Liver (tissue), 3 donors: ENCODE data around the gene CNTNAP3.
"Not testable (repeated sequence)": the region's sequence is repeated elsewhere in the genome, so short reads cannot be mapped to it uniquely, and the experiment has no call there.

ENCODE experiments used
- ATF3 ChIP-seq: IDR thresholded peaks from 2 replicates; pipeline ENCODE4 v1.6.1; 2016; ENCODE audit warnings: antibody characterized with exemption
- FOXA1 ChIP-seq: IDR thresholded peaks from 2 replicates; pipeline ENCODE4 v1.6.1; 2016; ENCODE audit warnings: antibody characterized with exemption
- GABPA ChIP-seq, 2 donors: IDR thresholded peaks in 1 of 2; conservative IDR thresholded peaks in 1 of 2; 2 replicates each; pipeline ENCODE4 v1.6.1; 2016; ENCODE audit warnings: antibody characterized with exemption in 2 of 2, mild to moderate bottlenecking in 1 of 2, moderate library complexity in 1 of 2
- HNF4A ChIP-seq, 2 donors: conservative IDR thresholded peaks; 2 replicates each; pipeline ENCODE4 v1.6.1; 2016; ENCODE audit warnings: antibody characterized with exemption in 2 of 2, mild to moderate bottlenecking in 2 of 2
- JUND ChIP-seq, 2 donors: IDR thresholded peaks; 2 replicates each; pipeline ENCODE4 v1.6.1; 2016; ENCODE audit warnings: antibody characterized with exemption in 2 of 2
- RAD21 ChIP-seq, 2 donors: IDR thresholded peaks; 2 replicates each; pipeline ENCODE4 v1.6.1; 2016; ENCODE audit warnings: antibody characterized with exemption in 2 of 2, mild to moderate bottlenecking in 2 of 2
- REST ChIP-seq: IDR thresholded peaks from 2 replicates; pipeline ENCODE4 v1.6.1; 2016; ENCODE audit warnings: antibody characterized with exemption, mild to moderate bottlenecking
- RXRA ChIP-seq, 2 donors: IDR thresholded peaks; 2 replicates each; pipeline ENCODE4 v1.6.1; 2017 to 2018; ENCODE audit warnings: antibody characterized with exemption in 2 of 2, mild to moderate bottlenecking in 1 of 2
- SP1 ChIP-seq: IDR thresholded peaks from 2 replicates; pipeline ENCODE4 v1.6.1; 2018; ENCODE audit warnings: antibody characterized with exemption, mild to moderate bottlenecking
- TAF1 ChIP-seq: conservative IDR thresholded peaks from 2 replicates; pipeline ENCODE4 v1.6.1; 2016; ENCODE audit warnings: antibody characterized with exemption, mild to moderate bottlenecking
- YY1 ChIP-seq: IDR thresholded peaks from 2 replicates; pipeline ENCODE4 v1.6.1; 2016; ENCODE audit warnings: antibody characterized with exemption, mild to moderate bottlenecking
- TF ChIP-seq, protein P1 (sequence below): fragments of 150-350 bp; IDR thresholded peaks from 2 replicates; pipeline ENCODE4 v1.5.1; 2017; ENCODE audit warnings: improper control_type of control experiment, low read depth, low read length; ENCODE audit not compliant: missing input control
- TF ChIP-seq, protein P2 (sequence below): IDR thresholded peaks from 2 replicates; pipeline ENCODE4 v1.6.1; 2016; ENCODE audit warnings: antibody characterized with exemption
- TF ChIP-seq, protein P3 (sequence below): IDR thresholded peaks from 2 replicates; pipeline ENCODE4 v1.6.1; 2016; ENCODE audit warnings: antibody characterized with exemption
- donor health status: healthy.
- donor health status: healthy.

- TF ChIP-seq RAD21 (IDR thresholded peaks at IDR 0.05); REST; TAF1; HNF4A (conservative IDR thresholded peaks at IDR 0.05); FOXA1; YY1; JUND (IDR thresholded peaks at IDR 0.05); ATF3; GABPA (IDR thresholded peaks at IDR 0.05 in 1 of 2, conservative IDR thresholded peaks at IDR 0.05 in 1 of 2); SP1; RXRA (IDR thresholded peaks at IDR 0.05): not testable (repeated sequence)
- TF ChIP-seq, protein P1, sequence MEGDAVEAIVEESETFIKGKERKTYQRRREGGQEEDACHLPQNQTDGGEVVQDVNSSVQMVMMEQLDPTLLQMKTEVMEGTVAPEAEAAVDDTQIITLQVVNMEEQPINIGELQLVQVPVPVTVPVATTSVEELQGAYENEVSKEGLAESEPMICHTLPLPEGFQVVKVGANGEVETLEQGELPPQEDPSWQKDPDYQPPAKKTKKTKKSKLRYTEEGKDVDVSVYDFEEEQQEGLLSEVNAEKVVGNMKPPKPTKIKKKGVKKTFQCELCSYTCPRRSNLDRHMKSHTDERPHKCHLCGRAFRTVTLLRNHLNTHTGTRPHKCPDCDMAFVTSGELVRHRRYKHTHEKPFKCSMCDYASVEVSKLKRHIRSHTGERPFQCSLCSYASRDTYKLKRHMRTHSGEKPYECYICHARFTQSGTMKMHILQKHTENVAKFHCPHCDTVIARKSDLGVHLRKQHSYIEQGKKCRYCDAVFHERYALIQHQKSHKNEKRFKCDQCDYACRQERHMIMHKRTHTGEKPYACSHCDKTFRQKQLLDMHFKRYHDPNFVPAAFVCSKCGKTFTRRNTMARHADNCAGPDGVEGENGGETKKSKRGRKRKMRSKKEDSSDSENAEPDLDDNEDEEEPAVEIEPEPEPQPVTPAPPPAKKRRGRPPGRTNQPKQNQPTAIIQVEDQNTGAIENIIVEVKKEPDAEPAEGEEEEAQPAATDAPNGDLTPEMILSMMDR = not testable (repeated sequence)
- TF ChIP-seq, protein P2, sequence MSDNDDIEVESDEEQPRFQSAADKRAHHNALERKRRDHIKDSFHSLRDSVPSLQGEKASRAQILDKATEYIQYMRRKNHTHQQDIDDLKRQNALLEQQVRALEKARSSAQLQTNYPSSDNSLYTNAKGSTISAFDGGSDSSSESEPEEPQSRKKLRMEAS = not testable (repeated sequence)
- TF ChIP-seq, protein P3, sequence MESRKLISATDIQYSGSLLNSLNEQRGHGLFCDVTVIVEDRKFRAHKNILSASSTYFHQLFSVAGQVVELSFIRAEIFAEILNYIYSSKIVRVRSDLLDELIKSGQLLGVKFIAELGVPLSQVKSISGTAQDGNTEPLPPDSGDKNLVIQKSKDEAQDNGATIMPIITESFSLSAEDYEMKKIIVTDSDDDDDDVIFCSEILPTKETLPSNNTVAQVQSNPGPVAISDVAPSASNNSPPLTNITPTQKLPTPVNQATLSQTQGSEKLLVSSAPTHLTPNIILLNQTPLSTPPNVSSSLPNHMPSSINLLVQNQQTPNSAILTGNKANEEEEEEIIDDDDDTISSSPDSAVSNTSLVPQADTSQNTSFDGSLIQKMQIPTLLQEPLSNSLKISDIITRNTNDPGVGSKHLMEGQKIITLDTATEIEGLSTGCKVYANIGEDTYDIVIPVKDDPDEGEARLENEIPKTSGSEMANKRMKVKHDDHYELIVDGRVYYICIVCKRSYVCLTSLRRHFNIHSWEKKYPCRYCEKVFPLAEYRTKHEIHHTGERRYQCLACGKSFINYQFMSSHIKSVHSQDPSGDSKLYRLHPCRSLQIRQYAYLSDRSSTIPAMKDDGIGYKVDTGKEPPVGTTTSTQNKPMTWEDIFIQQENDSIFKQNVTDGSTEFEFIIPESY = not testable (repeated sequence)
Measured at GRCh38 chr9:39215976-39216375, 72.0 kb downstream of the CNTNAP3 start.
